ENCODE data around the gene CHST13.

CHST13 gene

GRCh38 chr3:126488886-126489569, 34.9 kb upstream of the CHST13 start:
- no peak for DNase-seq

- no peak for DNase-seq
Measured at GRCh38 chr3:126490619-126491018, 33.3 kb upstream of the CHST13 start.

- DNase-seq, result no peak
Measured at GRCh38 chr3:126491221-126492013, 32.5 kb upstream of the CHST13 start.

- no peak for DNase-seq
Measured at GRCh38 chr3:126493051-126493450, 30.9 kb upstream of the CHST13 start.

GRCh38 chr3:126493739-126494138, 30.2 kb upstream of the CHST13 start:
- no peak for DNase-seq

- DNase-seq, result no peak
Measured at GRCh38 chr3:126494204-126494969, 29.6 kb upstream of the CHST13 start.

- no peak for DNase-seq
Measured at GRCh38 chr3:126494970-126495230, 29.1 kb upstream of the CHST13 start.

- no peak for DNase-seq
Measured at GRCh38 chr3:126495786-126496185, 28.2 kb upstream of the CHST13 start.

GRCh38 chr3:126496894-126497850, 26.8 kb upstream of the CHST13 start:
- DNase-seq, result no peak

- no peak for DNase-seq
Measured at GRCh38 chr3:126497956-126498355, 26.0 kb upstream of the CHST13 start.

GRCh38 chr3:126498461-126498860, 25.5 kb upstream of the CHST13 start:
- no peak for DNase-seq

GRCh38 chr3:126498929-126499328, 25.0 kb upstream of the CHST13 start:
- DNase-seq, result no peak

- no peak for DNase-seq
Measured at GRCh38 chr3:126499401-126499800, 24.6 kb upstream of the CHST13 start.

GRCh38 chr3:126500016-126500415, 23.9 kb upstream of the CHST13 start:
- no peak for DNase-seq

- no peak for DNase-seq
Measured at GRCh38 chr3:126501054-126501453, 22.9 kb upstream of the CHST13 start.

- DNase-seq, result no peak
Measured at GRCh38 chr3:126501736-126502135, 22.2 kb upstream of the CHST13 start.

- DNase-seq, result no peak
Measured at GRCh38 chr3:126502656-126503055, 21.3 kb upstream of the CHST13 start.

GRCh38 chr3:126503701-126504100, 20.3 kb upstream of the CHST13 start:
- no peak for DNase-seq

GRCh38 chr3:126507886-126508285, 16.1 kb upstream of the CHST13 start:
- no peak for DNase-seq

GRCh38 chr3:126508564-126508964, 15.4 kb upstream of the CHST13 start:
- no peak for DNase-seq

GRCh38 chr3:126509597-126510307, 14.2 kb upstream of the CHST13 start:
- DNase-seq, result peak; percentile 58

- DNase-seq, result no peak
Measured at GRCh38 chr3:126510308-126510910, 13.5 kb upstream of the CHST13 start.
